IMR-90 (cell line): Measurements from ENCODE around the gene SPTLC3.

Source experiments
- CEBPB ChIP-seq: IDR thresholded peaks from 2 replicates; pipeline ENCODE4 v1.6.1; 2012; ENCODE audit warnings: low read depth, low read length, improper control_type of control experiment
- CHD1 ChIP-seq: IDR thresholded peaks from 2 replicates; pipeline ENCODE4 v1.6.1; 2012; ENCODE audit warnings: low read depth, low read length, improper control_type of control experiment
- CTCF ChIP-seq: conservative IDR thresholded peaks from 2 replicates; pipeline ENCODE4 v1.5.1; 2012; ENCODE audit warnings: mild to moderate bottlenecking, low read depth, low read length, improper control_type of control experiment
- FOS ChIP-seq: fragments of 150-350 bp; IDR thresholded peaks from 2 replicates; pipeline ENCODE4 v1.6.1; 2016; ENCODE audit warnings: low read depth, low read length
- MAFK ChIP-seq: IDR thresholded peaks from 2 replicates; pipeline ENCODE4 v1.6.1; 2012; ENCODE audit warnings: low read depth, low read length, improper control_type of control experiment
- MXI1 ChIP-seq: IDR thresholded peaks from 2 replicates; pipeline ENCODE4 v1.6.1; 2012; ENCODE audit warnings: low read depth, mild to moderate bottlenecking, low read length, moderate library complexity, borderline replicate concordance
- POLR2A ChIP-seq: IDR thresholded peaks from 2 replicates; pipeline ENCODE4 v1.6.1; 2012; ENCODE audit warnings: mild to moderate bottlenecking, low read depth, low read length
- RAD21 ChIP-seq: IDR thresholded peaks from 2 replicates; pipeline ENCODE4 v1.6.1; 2012; ENCODE audit warnings: low read length, improper control_type of control experiment
- RCOR1 ChIP-seq: IDR thresholded peaks from 2 replicates; pipeline ENCODE4 v1.6.1; 2012; ENCODE audit warnings: mild to moderate bottlenecking, low read length, improper control_type of control experiment; ENCODE audit not compliant: insufficient replicate concordance
- RFX5 ChIP-seq: IDR thresholded peaks from 2 replicates; pipeline ENCODE4 v1.8.0; 2012; ENCODE audit warnings: low read depth, mild to moderate bottlenecking, low read length, moderate library complexity
- SMC3 ChIP-seq: fragments of 150-350 bp; IDR thresholded peaks from 2 replicates; pipeline ENCODE4 v1.6.1; 2016; ENCODE audit warnings: low read depth, mild to moderate bottlenecking, antibody characterized with exemption, low read length, moderate library complexity
- USF2 ChIP-seq: fragments of 150-350 bp; IDR thresholded peaks from 2 replicates; pipeline ENCODE4 v1.6.1; 2017; ENCODE audit warnings: mild to moderate bottlenecking, antibody characterized with exemption, low read length, low read depth

GRCh38 chr20:13147971-13148370 is 139.2 kb downstream of the SPTLC3 start:
- TF ChIP-seq USF2 (no peak), CTCF (no peak), POLR2A (no peak), RFX5 (no peak), CHD1 (no peak), SMC3 (no peak), RAD21 (no peak), MXI1 (no peak), RCOR1 (no peak), FOS (no peak), MAFK (no peak), CEBPB (no peak)
